22Rv1 (cell line): Measurements from ENCODE around the gene ZNF318.

Experiments
- H3K27ac ChIP-seq: fragments of 450-650 bp; 2 replicates; pipeline ENCODE4 v1.5.1; 2017
- ZFX ChIP-seq: fragments of 450-650 bp; IDR thresholded peaks from 2 replicates; pipeline ENCODE4 v1.6.1; 2017; ENCODE audit warnings: antibody characterized with exemption, borderline replicate concordance
- TF ChIP-seq, protein P1 (sequence below): fragments of 450-650 bp; IDR thresholded peaks from 2 replicates; pipeline ENCODE4 v1.5.1; 2017; ENCODE audit warnings: mild to moderate bottlenecking

ZNF318 gene

GRCh38 chr6:43378631-43379030 is 9.2 kb upstream of the ZNF318 start:
- no peak overlapping the region for H3K27ac ChIP-seq
- TF ChIP-seq ZFX, result no peak
- TF ChIP-seq, protein P1, sequence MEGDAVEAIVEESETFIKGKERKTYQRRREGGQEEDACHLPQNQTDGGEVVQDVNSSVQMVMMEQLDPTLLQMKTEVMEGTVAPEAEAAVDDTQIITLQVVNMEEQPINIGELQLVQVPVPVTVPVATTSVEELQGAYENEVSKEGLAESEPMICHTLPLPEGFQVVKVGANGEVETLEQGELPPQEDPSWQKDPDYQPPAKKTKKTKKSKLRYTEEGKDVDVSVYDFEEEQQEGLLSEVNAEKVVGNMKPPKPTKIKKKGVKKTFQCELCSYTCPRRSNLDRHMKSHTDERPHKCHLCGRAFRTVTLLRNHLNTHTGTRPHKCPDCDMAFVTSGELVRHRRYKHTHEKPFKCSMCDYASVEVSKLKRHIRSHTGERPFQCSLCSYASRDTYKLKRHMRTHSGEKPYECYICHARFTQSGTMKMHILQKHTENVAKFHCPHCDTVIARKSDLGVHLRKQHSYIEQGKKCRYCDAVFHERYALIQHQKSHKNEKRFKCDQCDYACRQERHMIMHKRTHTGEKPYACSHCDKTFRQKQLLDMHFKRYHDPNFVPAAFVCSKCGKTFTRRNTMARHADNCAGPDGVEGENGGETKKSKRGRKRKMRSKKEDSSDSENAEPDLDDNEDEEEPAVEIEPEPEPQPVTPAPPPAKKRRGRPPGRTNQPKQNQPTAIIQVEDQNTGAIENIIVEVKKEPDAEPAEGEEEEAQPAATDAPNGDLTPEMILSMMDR, result no peak

- no peak overlapping the region for H3K27ac ChIP-seq
- TF ChIP-seq ZFX, result no peak
- TF ChIP-seq, protein P1, result no peak
Observed at GRCh38 chr6:43377710-43378229, 8.3 kb upstream of the ZNF318 start.

DNA sequence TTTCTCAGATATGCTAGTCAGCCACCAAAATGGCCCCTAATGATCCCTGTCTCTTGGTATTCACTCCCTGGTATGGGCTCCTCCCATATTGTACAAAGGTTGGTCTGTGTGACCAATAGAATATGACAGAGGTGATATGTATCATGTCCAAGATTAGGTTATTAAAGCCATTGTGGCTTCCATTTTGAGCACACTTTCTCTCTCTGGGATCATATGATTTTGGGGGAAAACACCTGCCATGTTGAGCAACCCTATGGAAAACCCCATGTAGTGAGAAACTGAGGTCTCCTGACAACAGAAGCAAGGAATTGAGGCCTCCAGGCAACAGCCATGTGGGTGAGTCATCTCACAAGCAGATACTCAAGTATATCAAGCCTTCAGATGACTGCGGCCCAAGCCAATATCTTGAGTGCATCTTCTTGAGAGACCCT is 7.1 kb upstream of the ZNF318 start:
- no peak for TF ChIP-seq ZFX
- TF ChIP-seq, protein P1, result no peak

DNA sequence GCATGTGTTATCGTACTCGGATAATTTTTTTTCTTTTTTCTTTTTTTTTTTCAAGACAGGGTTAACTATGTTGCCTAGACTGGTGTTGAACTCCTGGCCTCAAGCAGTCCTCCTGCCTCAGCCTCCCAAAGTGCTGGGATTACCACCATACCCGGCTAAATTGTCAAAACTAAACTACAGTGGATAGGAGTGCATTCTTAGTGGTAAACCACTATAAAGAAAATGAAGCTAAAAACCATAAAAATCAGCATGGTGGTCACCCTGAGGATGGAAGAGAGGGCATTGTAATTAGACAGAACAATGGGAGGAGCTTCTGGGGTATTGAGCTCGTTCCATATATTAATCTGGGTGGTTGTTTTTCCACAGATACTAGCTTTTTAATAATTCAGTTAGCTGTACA is 6.2 kb upstream of the ZNF318 start:
- no peak for TF ChIP-seq ZFX
- TF ChIP-seq, protein P1, result no peak
- H3K27ac ChIP-seq, result no peak overlapping the region

More for the DNA sequence above, 7.1 kb upstream of the ZNF318 start:
- no peak overlapping the region for H3K27ac ChIP-seq

DNA sequence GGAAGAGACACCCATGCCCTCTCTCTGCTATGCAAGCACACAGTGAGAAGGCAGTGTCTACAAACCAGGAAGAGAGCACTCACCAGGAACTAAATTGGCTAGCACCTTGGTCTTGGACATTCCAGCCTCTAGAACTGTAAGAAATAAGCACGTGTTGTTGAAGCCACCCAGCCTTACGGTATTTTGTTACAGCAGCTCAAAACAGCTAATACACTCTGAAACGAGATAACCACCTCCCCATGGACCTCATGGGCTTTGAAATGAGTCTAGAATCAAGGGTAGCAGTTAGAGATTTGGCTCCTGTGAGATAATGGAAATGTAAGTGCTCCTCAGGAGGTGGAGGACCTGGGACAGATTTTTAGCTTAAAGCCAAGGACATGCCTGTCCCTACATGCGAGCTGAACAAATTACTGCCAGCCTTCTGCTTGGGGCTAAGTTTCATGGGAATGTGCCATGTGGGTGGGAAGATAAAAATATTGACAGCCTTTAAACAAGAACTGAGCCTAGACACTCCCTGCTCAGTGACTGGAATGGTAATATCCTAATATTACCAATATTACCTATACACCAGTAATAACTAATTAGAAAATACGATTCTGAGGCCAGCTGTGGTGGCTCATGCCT is 3.9 kb upstream of the ZNF318 start:
- TF ChIP-seq, protein P1, result no peak
- no peak for TF ChIP-seq ZFX
- no peak overlapping the region for H3K27ac ChIP-seq

GRCh38 chr6:43370003-43370580 is 645 bp upstream of the ZNF318 start:
- peak overlapping the region; percentile 70 for H3K27ac ChIP-seq

DNA sequence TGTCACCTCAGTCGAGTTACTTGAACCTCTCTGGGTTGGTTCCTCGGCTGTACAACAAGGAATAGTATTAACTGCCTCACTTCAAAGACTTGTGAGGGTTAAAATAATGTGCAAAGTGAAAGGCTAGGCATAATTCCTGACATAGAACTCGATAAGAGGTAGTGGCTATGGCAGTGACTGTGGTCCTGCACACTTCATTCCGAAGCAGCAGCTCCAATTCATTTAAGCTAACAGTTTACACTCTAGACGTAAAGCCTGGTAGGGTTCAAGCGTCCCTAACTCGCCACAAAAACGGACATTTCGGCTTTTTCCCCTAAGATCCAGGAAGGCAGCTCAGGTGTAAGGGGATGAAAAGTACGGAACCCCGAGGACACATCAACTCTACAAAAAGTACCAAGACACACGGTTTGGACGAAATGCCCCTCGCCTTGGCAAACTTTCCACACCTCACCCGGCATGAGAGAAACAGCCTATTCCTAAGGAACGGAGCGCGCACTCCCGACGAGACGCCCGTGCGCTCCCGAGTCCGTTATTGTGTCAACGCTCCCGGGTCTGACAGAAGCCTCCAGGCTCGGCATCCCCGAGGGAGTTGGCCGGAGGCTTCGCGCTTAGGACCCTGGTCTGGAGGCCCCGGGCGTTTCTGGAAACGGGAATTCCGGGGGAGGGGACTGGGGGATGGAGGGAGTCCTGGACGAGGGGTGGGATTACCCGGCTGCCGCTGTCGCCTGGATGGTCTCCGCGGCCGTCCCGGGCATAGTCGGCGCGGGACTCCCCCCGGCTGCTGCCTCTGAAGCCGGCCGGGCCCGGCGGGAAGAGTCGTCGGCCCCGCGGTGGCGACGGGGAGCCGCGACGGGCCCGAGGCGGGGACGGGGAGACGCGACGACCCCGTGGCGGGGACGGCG is 937 bp downstream of the ZNF318 start:
- H3K27ac ChIP-seq, result peak overlapping the region; percentile 70
- TF ChIP-seq, protein P1, result no peak
- no peak for TF ChIP-seq ZFX
